ENCODE measurements around the gene LMNB1.

Gene LMNB1

DNA sequence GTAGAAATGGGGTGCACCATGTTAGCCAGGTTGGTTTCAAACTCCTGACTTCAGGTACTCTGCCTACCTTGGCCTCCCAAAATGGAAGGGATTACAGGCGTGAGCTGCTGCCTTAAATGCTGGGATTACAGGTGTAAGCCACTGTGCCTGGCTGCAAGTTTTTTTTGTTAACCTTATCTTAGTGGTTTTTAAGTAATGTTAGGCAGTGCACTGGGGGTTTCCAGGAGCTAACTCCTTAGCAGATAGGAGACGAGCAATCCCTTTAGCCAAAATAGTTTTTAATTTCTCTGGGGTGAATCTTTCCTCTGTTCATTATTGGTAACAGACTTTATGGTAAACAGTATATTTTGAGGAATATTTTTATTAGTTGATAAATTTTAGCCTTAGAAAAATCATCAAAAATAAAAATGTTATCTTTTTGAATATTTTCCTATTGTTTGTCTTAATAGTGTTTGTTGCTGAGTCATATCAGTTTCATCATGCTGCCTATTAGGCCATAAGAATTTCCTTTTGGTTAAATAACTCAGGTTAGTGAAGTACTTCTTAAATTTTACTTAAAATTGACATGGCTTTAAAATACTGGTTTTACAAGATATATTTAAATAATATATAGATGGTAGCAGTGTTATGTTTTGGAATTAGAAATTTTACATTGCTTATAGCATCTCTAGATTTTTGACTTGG, 37.9 kb downstream of the LMNB1 start:
- ATAC-seq (ENCODE audit: insufficient read depth, low read depth), result no peak
- H3K4me1 ChIP-seq (ENCODE audit: insufficient read depth, low read length), result no peaks in the 10 kb centered on the region

DNA sequence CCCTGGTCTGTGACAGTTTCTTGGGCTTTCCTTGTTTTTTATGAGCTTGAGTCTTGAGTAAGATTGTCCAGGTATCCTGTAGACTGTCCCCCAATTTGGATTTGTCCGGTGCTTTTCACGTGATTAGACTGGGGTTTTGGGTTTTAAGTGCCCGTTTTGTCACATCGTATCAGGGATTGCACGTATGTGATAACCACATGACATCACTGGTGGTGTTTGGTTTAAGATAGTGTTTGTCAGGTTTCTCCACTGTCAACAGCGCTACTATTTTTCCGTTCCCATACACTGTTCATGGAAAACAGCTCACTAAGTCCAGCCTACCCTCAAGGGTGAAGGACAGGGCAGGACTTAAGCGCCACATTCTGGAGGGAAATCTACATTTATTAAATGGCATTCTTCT, 39.7 kb downstream of the LMNB1 start:
- no peak overlapping the region for H3K27ac ChIP-seq (ENCODE audit: low read length)
- no peak for TF ChIP-seq EZH2 (IDR thresholded peaks at IDR 0.05; ENCODE audit: borderline replicate concordance, low read depth, low read length, severe bottlenecking)
- TF ChIP-seq, protein P1, sequence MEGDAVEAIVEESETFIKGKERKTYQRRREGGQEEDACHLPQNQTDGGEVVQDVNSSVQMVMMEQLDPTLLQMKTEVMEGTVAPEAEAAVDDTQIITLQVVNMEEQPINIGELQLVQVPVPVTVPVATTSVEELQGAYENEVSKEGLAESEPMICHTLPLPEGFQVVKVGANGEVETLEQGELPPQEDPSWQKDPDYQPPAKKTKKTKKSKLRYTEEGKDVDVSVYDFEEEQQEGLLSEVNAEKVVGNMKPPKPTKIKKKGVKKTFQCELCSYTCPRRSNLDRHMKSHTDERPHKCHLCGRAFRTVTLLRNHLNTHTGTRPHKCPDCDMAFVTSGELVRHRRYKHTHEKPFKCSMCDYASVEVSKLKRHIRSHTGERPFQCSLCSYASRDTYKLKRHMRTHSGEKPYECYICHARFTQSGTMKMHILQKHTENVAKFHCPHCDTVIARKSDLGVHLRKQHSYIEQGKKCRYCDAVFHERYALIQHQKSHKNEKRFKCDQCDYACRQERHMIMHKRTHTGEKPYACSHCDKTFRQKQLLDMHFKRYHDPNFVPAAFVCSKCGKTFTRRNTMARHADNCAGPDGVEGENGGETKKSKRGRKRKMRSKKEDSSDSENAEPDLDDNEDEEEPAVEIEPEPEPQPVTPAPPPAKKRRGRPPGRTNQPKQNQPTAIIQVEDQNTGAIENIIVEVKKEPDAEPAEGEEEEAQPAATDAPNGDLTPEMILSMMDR (IDR thresholded peaks at IDR 0.05; ENCODE audit: borderline replicate concordance, extremely low read depth, low read length, poor library complexity, severe bottlenecking), result no peak
- no peak overlapping the region for H3K9ac ChIP-seq (ENCODE audit: low read depth, low read length)
- ATAC-seq (ENCODE audit: insufficient read depth, low read depth), result no peak
- DNase-seq, result no peak
- H3K9me3 ChIP-seq (ENCODE audit: insufficient read depth, low read length, severe bottlenecking), result no peaks in the 10 kb centered on the region
- peaks cover 51% of the 10 kb centered on the region for H4K20me1 ChIP-seq (ENCODE audit: insufficient read depth, low read length)
- H3K4me2 ChIP-seq (ENCODE audit: insufficient read depth, low read length), result no peak overlapping the region
- H3K4me3 ChIP-seq (ENCODE audit: low read depth in 1 of 2, low read length in 2 of 2), result no peak overlapping the region
- H3K36me3 ChIP-seq (ENCODE audit: insufficient read depth, low read length), result peaks cover 97% of the 10 kb centered on the region
- H3K79me2 ChIP-seq (ENCODE audit: insufficient read depth, low read length), result peaks cover 82% of the 10 kb centered on the region
- H3K4me1 ChIP-seq (ENCODE audit: insufficient read depth, low read length), result no peaks in the 10 kb centered on the region
- no peak overlapping the region for H2AFZ ChIP-seq (ENCODE audit: low read depth, low read length)
- no peaks in the 10 kb centered on the region for H3K27me3 ChIP-seq (ENCODE audit: insufficient read depth, low read length, poor library complexity)

More for the DNA sequence above, 37.9 kb downstream of the LMNB1 start:
- H3K4me3 ChIP-seq (ENCODE audit: low read depth in 1 of 2, low read length in 2 of 2), result no peak overlapping the region
- no peak overlapping the region for H3K4me2 ChIP-seq (ENCODE audit: insufficient read depth, low read length)
- peaks cover 90% of the 10 kb centered on the region for H3K79me2 ChIP-seq (ENCODE audit: insufficient read depth, low read length)
- no peak overlapping the region for H3K9ac ChIP-seq (ENCODE audit: low read depth, low read length)
- H4K20me1 ChIP-seq (ENCODE audit: insufficient read depth, low read length), result peaks cover 59% of the 10 kb centered on the region
- H3K9me3 ChIP-seq (ENCODE audit: insufficient read depth, low read length, severe bottlenecking), result no peaks in the 10 kb centered on the region
- peaks cover 97% of the 10 kb centered on the region for H3K36me3 ChIP-seq (ENCODE audit: insufficient read depth, low read length)
- TF ChIP-seq EZH2 (IDR thresholded peaks at IDR 0.05; ENCODE audit: borderline replicate concordance, low read depth, low read length, severe bottlenecking), result no peak
- no peak for DNase-seq
- no peak overlapping the region for H3K27ac ChIP-seq (ENCODE audit: low read length)
- H2AFZ ChIP-seq (ENCODE audit: low read depth, low read length), result no peak overlapping the region
- H3K27me3 ChIP-seq (ENCODE audit: insufficient read depth, low read length, poor library complexity), result no peaks in the 10 kb centered on the region

DNA sequence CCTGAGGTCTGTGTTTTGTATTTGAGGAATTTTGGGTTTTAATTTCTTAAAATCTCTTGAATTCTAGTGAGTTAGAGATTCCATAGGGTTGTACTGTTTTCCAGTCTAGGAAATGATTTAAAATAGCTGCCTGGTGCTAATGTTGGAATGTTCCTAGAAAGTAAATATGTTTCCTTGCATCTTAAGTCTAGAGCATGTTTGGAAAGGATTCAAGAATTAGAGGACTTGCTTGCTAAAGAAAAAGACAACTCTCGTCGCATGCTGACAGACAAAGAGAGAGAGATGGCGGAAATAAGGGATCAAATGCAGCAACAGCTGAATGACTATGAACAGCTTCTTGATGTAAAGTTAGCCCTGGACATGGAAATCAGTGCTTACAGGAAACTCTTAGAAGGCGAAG, 41.8 kb downstream of the LMNB1 start:
- no peaks in the 10 kb centered on the region for H3K4me1 ChIP-seq (ENCODE audit: insufficient read depth, low read length)
- H2AFZ ChIP-seq (ENCODE audit: low read depth, low read length), result no peak overlapping the region
- TF ChIP-seq, protein P1 (IDR thresholded peaks at IDR 0.05; ENCODE audit: borderline replicate concordance, extremely low read depth, low read length, poor library complexity, severe bottlenecking), result no peak
- TF ChIP-seq EZH2 (IDR thresholded peaks at IDR 0.05; ENCODE audit: borderline replicate concordance, low read depth, low read length, severe bottlenecking), result no peak
- peaks cover 86% of the 10 kb centered on the region for H3K79me2 ChIP-seq (ENCODE audit: insufficient read depth, low read length)
- no peak overlapping the region for H3K4me2 ChIP-seq (ENCODE audit: insufficient read depth, low read length)
- peaks cover 98% of the 10 kb centered on the region for H3K36me3 ChIP-seq (ENCODE audit: insufficient read depth, low read length)
- no peaks in the 10 kb centered on the region for H3K9me3 ChIP-seq (ENCODE audit: insufficient read depth, low read length, severe bottlenecking)
- no peaks in the 10 kb centered on the region for H3K27me3 ChIP-seq (ENCODE audit: insufficient read depth, low read length, poor library complexity)
- peaks cover 47% of the 10 kb centered on the region for H4K20me1 ChIP-seq (ENCODE audit: insufficient read depth, low read length)
- no peak overlapping the region for H3K27ac ChIP-seq (ENCODE audit: low read length)
- no peak for ATAC-seq (ENCODE audit: insufficient read depth, low read depth)
- H3K4me3 ChIP-seq (ENCODE audit: low read depth in 1 of 2, low read length in 2 of 2), result no peak overlapping the region
- no peak for DNase-seq
- H3K9ac ChIP-seq (ENCODE audit: low read depth, low read length), result no peak overlapping the region

DNA sequence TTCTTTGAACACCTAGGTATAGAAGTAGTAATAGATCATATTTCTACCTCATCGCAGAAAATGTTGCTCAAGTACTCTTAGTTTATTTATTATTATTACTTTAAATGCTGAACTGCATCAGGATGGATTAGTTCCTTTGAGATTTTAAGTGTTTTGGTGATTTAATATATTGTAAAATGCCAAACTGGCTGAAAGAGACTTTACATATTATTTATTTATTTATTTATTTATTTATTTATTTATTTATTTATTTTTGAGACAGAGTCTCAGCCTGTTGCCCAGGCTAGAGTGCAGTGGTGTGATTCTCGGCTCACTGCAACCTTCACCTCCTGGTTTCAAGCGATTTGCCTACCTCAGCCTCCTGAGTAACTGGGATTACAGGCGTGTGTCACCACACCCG, 42.3 kb downstream of the LMNB1 start:
- Histone ChIP-seq H3K79me2 (ENCODE audit: insufficient read depth, low read length) (peaks cover 86% of the 10 kb centered on the region), H3K9ac (ENCODE audit: low read depth, low read length) (no peak overlapping the region), H3K9me3 (ENCODE audit: insufficient read depth, low read length, severe bottlenecking) (no peaks in the 10 kb centered on the region), H2AFZ (ENCODE audit: low read depth, low read length) (no peak overlapping the region), H3K4me2 (ENCODE audit: insufficient read depth, low read length) (no peak overlapping the region), H3K27ac (ENCODE audit: low read length) (no peak overlapping the region), H4K20me1 (ENCODE audit: insufficient read depth, low read length) (peaks cover 46% of the 10 kb centered on the region), H3K27me3 (ENCODE audit: insufficient read depth, low read length, poor library complexity) (no peaks in the 10 kb centered on the region), H3K4me3 (ENCODE audit: low read depth in 1 of 2, low read length in 2 of 2) (no peak overlapping the region), H3K4me1 (ENCODE audit: insufficient read depth, low read length) (no peaks in the 10 kb centered on the region), H3K36me3 (ENCODE audit: insufficient read depth, low read length) (peaks cover 98% of the 10 kb centered on the region)
- TF ChIP-seq, protein P1 (IDR thresholded peaks at IDR 0.05; ENCODE audit: borderline replicate concordance, extremely low read depth, low read length, poor library complexity, severe bottlenecking), result no peak
- no peak for TF ChIP-seq EZH2 (IDR thresholded peaks at IDR 0.05; ENCODE audit: borderline replicate concordance, low read depth, low read length, severe bottlenecking)
- ATAC-seq (ENCODE audit: insufficient read depth, low read depth), result no peak
- DNase-seq, result no peak
